Duodenal mucosa (tissue), 2 donors: ENCODE results near the gene TNFRSF1B.

Experiments
- H3K27ac ChIP-seq: one replicate; pipeline ENCODE4 v1.7.0; 2013; ENCODE audit warnings: low read depth, low read length
- H3K27me3 ChIP-seq, 2 donors: one replicate each; pipeline ENCODE4 v1.7.0; 2013; ENCODE audit warnings: low read length in 2 of 2, control low read depth in 1 of 2; ENCODE audit not compliant: insufficient read depth in 2 of 2, control insufficient read depth in 1 of 2
- H3K36me3 ChIP-seq, 2 donors: one replicate each; pipeline ENCODE4 v1.7.0; 2013; ENCODE audit warnings: low read length in 2 of 2, control low read depth in 1 of 2; ENCODE audit not compliant: insufficient read depth in 2 of 2, control insufficient read depth in 1 of 2
- H3K4me1 ChIP-seq, 2 donors: one replicate each; pipeline ENCODE4 v1.7.0; 2013; ENCODE audit warnings: low read length in 2 of 2, control low read depth in 1 of 2; ENCODE audit not compliant: insufficient read depth in 2 of 2, control insufficient read depth in 1 of 2
- H3K4me3 ChIP-seq, 2 donors: one replicate each; pipeline ENCODE4 v1.7.0; 2013; ENCODE audit warnings: low read length in 2 of 2, low read depth in 1 of 2
- H3K9ac ChIP-seq, 2 donors: one replicate each; pipeline ENCODE4 v1.7.0; 2013; ENCODE audit warnings: low read length in 2 of 2, low read depth in 1 of 2
- H3K9me3 ChIP-seq, 2 donors: one replicate each; pipeline ENCODE4 v1.7.0; 2013; ENCODE audit warnings: low read length in 2 of 2, control low read depth in 1 of 2; ENCODE audit not compliant: control insufficient read depth in 1 of 2

TNFRSF1B gene

DNA sequence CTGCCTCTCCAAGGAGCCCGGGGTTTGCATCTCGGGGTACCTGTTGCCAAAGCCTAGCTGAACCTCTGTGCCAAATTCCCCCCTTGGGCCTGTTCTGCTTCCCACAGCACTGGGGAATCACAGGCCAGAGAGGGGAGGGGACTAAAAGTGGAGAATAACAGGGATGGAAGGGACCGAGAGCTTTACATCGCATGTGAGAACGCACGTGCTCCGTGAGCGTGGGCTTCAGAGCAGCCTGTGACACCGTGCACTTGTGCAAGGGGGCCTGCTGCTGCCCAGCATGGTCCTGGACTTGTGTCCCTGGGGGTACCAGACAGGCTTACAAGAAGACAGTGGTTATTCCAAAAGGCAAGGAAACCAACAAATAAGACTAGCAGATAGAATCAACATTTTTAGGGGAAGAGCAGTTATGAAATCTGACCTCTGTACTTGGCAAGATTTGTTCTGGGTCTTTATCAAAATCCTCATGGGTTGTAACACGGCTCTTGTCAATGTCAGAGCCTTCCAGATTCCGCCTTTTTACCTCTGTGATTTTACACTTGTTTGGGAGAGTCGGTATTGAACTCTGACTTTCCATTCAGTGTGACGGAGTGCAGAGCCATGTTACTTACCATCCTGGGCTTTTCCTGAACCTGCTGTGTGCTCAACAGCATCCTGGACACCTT, 36.2 kb upstream of the TNFRSF1B start:
- Histone ChIP-seq H3K9me3 (no peaks in the 10 kb centered on the region), H3K36me3 (no peaks in the 10 kb centered on the region), H3K9ac (no peak overlapping the region), H3K27me3 (no peaks in the 10 kb centered on the region), H3K27ac (no peak overlapping the region), H3K4me1 (peaks cover 11 to 16% of the 10 kb centered on the region in 2 donors), H3K4me3 (no peak overlapping the region)

DNA sequence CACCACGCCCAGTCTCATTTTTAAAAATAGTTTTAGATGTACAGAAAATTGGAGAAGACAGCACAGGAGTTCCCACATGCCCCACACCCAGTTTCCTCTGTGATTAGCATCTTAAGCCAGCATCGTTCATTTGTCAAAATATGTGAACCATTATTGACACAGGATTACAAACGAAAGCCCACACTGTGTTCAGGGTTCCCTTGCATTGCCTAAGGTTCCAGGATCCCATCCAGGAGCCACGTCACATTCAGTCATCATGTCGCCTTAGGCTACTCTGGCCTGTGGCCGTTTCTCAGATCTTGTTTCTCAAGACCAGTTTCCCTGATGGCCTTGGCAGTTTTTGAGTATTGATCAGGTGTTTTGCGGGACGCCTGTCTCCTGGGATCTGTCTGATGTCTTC, 34.7 kb upstream of the TNFRSF1B start:
- Histone ChIP-seq H3K36me3 (no peaks in the 10 kb centered on the region), H3K4me3 (no peak overlapping the region), H3K4me1 (peaks cover 4 to 8% of the 10 kb centered on the region in 2 donors), H3K9ac (no peak overlapping the region), H3K27ac (no peak overlapping the region), H3K9me3 (no peaks in the 10 kb centered on the region), H3K27me3 (no peaks in the 10 kb centered on the region)

DNA sequence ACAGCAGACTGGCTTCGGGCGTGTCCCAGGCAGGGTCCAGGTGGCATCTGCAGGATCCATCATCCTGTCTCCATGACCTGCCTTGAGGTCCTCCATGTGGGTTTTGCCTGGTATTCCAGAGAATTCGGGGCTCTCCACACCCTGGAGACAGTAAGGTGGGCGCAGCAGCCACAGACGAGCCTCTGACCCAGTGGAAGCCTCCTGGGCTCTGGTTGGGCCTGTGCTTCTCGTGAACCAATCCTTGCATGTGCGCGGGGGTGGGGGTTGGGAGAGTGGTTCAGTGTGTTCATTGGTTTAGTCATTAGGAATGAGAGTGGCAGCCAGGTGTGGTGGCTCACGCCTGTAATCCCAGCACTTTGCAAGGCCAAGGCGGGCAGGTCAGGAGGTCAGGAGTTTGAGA, 32.1 kb upstream of the TNFRSF1B start:
- Histone ChIP-seq H3K27me3 (no peaks in the 10 kb centered on the region), H3K36me3 (no peaks in the 10 kb centered on the region), H3K9ac (no peak overlapping the region), H3K9me3 (no peaks in the 10 kb centered on the region), H3K4me1 (peaks cover 0 to 8% of the 10 kb centered on the region in 2 donors), H3K4me3 (no peak overlapping the region), H3K27ac (no peak overlapping the region)

DNA sequence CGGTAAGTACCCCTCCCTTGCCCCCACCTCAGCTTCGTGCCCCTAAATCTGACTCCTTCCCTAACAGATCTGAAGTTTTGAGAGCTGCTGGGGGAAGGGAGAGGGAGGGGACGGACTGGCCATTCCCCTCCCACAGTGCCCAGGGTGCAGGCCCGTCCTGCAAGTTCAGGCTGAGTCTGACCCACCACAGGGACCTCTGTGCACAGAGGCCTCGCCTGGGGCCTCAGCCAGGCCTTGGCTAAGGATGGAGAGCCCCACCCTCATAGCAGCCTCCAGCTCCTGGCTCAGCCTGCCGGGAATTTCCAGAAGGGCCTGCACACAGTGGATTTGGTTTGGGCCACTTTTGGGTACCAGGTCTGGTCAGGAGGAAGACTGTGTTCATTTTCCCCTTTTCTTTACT, 31.2 kb upstream of the TNFRSF1B start:
- H3K9me3 ChIP-seq, result no peaks in the 10 kb centered on the region
- no peak overlapping the region for H3K9ac ChIP-seq
- H3K27ac ChIP-seq, result no peak overlapping the region
- peaks cover 0 to 8% of the 10 kb centered on the region in 2 donors for H3K4me1 ChIP-seq
- no peaks in the 10 kb centered on the region for H3K27me3 ChIP-seq
- H3K4me3 ChIP-seq, result no peak overlapping the region
- H3K36me3 ChIP-seq, result no peaks in the 10 kb centered on the region

DNA sequence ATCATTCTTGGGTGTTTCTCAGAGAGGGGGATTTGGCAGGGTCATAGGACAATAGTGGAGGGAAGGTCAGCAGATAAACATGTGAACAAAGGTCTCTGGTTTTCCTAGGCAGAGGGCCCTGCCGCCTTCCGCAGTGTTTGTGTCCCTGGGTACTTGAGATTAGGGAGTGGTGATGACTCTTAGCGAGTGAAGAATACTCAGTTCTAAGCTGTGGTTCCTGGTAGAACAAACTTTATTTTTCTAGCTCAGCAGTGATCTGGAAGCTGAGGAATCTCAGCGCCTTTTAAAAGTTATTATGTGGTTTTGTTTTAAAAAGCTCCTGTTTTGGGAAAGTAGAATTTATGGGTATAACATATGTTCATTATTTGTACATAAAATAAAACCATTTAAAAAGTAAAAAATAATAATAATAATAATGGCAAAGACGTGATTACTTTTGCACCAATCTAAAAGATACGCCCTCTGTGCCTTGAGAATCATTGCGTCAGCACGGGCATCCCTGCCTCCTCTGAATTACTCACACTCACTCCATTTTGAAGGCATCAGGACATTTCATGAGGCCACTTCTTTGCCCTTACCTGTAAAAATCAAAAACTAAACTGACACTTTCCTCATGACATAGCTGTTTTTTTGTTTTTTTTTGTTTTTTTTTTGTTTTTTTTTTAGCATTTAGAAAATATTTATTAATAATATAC, 29.7 kb upstream of the TNFRSF1B start:
- H3K27ac ChIP-seq, result no peak overlapping the region
- no peak overlapping the region for H3K4me3 ChIP-seq
- no peaks in the 10 kb centered on the region for H3K27me3 ChIP-seq
- H3K4me1 ChIP-seq, result peaks cover 0 to 11% of the 10 kb centered on the region in 2 donors
- H3K9ac ChIP-seq, result no peak overlapping the region
- no peaks in the 10 kb centered on the region for H3K36me3 ChIP-seq
- no peaks in the 10 kb centered on the region for H3K9me3 ChIP-seq

DNA sequence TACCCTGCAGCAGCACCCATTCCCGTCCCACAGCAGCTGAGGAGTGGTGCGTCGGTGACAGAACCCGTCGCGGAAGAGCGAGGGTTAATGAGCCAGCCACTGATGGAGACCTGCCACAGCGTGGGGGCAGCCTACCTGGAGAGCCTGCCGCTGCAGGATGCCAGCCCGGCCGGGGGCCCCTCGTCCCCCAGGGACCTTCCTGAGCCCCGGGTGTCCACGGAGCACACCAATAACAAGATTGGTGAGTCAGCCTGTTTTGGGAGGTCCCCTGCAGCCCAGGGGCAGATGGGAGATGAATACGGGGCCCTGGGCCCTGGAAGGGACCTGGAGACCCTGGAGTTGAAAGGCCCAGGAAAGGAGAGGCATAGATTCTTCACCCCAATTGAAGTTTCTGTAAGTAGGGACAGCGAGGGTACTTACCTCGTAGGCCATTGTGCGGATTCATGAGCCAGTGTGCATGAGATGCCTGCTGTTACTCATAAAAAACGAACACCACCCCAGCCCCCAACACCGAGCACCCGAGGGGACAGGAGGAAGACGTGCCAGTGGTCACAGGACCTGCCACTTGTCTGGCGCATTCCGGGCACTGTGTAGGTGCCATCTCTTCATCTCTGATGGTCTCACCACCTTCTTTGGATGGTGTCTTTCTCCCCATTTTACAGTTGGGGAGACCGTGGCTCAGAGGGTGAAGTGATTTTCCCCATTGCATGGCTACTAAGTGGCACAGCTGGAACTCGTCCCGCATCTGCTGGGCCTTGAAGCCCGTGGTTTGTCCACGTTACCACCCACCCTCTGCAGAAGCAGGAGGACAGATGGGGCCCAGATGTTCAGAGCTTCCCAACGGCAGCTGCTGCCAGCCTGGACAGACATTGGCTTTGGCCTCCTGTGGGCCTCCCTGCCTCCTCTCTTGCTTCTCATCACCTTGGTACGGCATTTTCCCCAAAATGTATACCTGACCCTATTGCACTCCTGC, 28.3 kb upstream of the TNFRSF1B start:
- no peak overlapping the region for H3K9ac ChIP-seq
- H3K4me3 ChIP-seq, result no peak overlapping the region
- H3K27me3 ChIP-seq, result no peaks in the 10 kb centered on the region
- H3K27ac ChIP-seq, result no peak overlapping the region
- H3K36me3 ChIP-seq, result no peaks in the 10 kb centered on the region
- H3K4me1 ChIP-seq, result peaks cover 3 to 11% of the 10 kb centered on the region in 2 donors
- no peaks in the 10 kb centered on the region for H3K9me3 ChIP-seq

DNA sequence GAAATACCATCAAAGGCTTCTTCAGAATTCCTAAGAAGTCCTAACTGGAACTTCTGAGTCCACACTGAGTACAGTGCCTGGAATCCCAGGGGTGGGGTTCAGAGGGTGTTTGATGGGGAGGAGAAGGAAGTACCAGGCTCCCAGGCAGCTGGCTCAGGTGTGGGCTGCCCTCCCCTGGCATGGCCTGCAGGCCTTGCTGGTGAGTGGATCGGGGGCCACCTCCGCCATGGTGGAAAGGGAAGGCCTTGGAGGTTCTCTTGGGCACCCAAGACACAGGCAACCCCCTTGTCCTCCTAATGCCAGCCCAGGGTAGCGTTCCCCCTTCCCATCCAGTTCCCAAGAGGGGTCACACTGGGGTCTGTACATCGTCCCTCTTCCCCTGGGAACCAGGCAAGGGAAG, 26.8 kb upstream of the TNFRSF1B start:
- Histone ChIP-seq H3K36me3 (no peaks in the 10 kb centered on the region), H3K4me1 (peaks cover 15 to 27% of the 10 kb centered on the region in 2 donors), H3K9me3 (no peaks in the 10 kb centered on the region), H3K4me3 (no peak overlapping the region), H3K27me3 (no peaks in the 10 kb centered on the region), H3K27ac (no peak overlapping the region), H3K9ac (no peak overlapping the region)

DNA sequence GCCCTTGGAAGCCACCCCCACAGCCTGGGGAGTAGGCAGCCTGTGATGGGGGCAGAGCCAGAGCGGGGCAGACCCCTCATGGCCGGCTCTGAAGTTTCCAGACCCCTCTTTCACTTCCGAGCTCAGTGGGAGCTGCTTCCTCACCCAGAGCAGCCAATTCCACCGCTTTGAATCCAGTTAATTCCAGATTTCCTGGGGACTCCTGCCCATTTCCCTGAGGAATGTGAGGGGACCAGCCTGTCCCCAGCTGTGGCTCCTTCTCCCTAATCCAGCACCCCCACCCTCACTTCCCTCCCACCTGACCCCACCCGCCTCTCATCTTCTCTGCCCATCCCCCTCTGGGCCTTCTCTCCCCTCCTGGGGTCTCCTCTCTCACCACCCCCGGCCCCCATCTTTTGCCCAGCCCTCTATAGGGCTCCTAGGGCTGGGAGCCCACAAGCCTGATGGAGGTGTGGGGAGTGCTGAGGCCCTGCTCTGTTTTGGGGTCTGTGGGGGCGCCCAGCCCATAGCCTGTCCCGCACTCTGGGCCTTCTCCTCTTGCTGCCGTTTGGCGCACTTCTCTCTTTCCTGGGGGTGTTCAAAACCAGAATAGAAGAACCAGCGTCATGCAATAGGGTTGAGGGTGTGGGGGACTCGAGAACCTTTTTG, 26.2 kb upstream of the TNFRSF1B start:
- no peak overlapping the region for H3K4me3 ChIP-seq
- H3K4me1 ChIP-seq, result peaks cover 15 to 32% of the 10 kb centered on the region in 2 donors
- no peaks in the 10 kb centered on the region for H3K36me3 ChIP-seq
- H3K9ac ChIP-seq, result no peak overlapping the region
- no peaks in the 10 kb centered on the region for H3K27me3 ChIP-seq
- no peaks in the 10 kb centered on the region for H3K9me3 ChIP-seq
- no peak overlapping the region for H3K27ac ChIP-seq

DNA sequence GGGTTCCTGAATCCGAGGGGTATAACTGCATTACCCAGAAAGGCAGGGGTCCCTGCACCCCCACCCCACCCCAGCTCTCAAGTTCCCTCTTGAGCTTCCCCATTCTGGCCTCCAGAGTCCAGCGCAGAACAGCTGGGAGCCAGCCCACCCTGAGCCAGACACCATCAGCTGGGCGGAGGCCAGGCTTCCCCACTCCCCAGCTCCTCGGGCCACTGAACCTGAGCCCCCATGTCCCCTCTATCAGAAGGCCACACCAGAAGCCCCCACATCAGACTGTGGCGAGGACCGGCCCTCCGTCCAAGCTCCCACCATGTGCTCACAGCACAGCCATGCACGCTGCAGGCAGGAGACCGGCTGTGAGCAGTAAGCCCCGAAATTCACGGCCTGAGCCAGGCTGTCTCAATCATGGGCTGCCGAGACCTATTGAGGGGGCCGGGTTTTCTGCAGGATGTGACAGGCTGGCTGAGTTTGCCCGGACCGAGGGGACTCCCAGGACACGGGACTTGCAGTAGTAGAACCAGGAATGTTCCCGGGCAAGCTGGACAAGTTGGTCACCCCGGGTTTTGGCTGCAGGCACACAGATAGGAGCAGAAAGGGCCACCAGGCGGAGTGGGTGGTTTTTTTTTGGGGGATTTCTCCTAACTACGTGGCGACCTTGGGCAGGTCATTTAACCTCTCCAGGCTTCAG, 25.5 kb upstream of the TNFRSF1B start:
- Histone ChIP-seq H3K9ac (no peak overlapping the region), H3K4me1 (peaks cover 20 to 35% of the 10 kb centered on the region in 2 donors), H3K27ac (no peak overlapping the region)

More for the DNA sequence above, 25.5 kb upstream of the TNFRSF1B start:
- Histone ChIP-seq H3K36me3 (no peaks in the 10 kb centered on the region), H3K4me3 (no peak overlapping the region), H3K9me3 (no peaks in the 10 kb centered on the region), H3K27me3 (no peaks in the 10 kb centered on the region)
